ENCODE data around the gene GNB3. TPM values are rescaled to one million over a fixed set of nuclear protein-coding genes. Genes with fewer than 3 reads are reported as not detected.

GNB3 gene
- total RNA-seq, 1 donor from 2014 or later: 22.2 TPM

GRCh38 chr12:6851921-6852650 is 11.4 kb downstream of the GNB3 start, which contains the start of gene USP5:
TSS of gene USP5 (plus strand) at chr12:6852150. CDS start at chr12:6852180, 30 bp downstream.
- Mint-ChIP-seq H3K27me3 (ENCODE audit: low read depth) (peaks cover 2% of the 10 kb centered on the region), H3K4me3 (peak within 1 kb of the TSS; percentile 98), H3K36me3 (ENCODE audit: low read depth) (peaks cover 7% of the 10 kb centered on the region), H3K4me1 (peaks cover 40% of the 10 kb centered on the region), H3K27ac (ENCODE audit: unreplicated experiment) (peak within 1 kb of the TSS; percentile 98), H3K9me3 (no peaks in the 10 kb centered on the region)
- TF ChIP-seq CTCF (conservative IDR thresholded peaks at IDR 0.05): no peak
- peak; percentile 91 for DNase-seq (ENCODE audit: low read depth, low spot score)

DNA sequence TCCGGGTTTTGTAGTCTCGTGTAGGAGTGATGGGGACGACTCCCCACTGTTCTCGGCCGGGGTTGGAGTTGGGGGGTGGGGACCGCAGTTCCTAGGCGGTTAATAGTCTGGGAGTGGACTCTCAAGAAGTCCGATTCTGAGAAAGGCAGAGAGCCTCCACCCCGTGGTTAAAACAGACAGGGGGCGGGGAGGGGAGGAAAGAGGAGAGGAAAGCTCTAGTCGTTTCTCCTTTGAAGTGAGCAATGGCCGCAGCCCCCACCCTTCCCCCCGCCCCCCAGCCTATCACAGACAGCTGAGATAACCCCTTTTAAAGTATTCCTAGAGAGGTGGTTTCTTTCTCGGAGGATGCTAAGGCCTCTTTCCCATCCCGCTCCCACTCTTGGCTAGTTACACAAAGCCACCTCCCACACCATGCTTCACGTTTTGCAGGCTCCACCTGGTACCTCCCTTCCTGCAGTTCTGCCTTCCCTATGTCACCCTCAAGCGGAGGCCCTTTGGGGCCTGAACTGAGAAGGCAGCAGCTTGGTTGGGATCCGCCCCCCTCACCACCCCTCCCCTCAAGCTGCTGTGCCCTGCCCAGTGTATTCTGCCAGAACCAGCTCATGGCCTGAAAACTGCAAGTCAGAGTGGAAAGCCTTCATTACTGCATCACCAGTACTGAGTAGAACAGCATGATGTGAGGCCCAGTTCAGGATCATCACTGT is 12.1 kb downstream of the GNB3 start:
- DNase-seq (ENCODE audit: low read depth, low spot score): no peak

DNA sequence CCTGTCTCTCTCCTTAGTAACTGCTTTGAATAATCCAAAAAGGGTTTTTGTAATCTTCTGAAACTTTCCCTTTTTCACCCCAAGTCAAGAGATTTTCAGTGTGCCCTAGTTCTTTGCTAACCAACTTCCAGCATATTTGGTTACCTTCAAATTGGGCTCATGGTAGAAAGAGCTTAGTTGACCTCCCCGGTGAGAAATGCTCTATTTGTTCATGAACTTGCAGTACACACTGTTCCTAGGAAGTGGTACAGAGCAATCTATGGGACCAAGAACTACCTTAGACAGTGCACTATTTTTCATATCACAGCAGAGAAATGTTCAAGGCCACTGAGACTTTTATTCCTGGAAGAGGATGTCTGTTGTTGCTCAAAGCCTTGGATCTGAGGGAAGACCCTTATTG is 12.9 kb downstream of the GNB3 start:
- Mint-ChIP-seq H3K36me3 (ENCODE audit: low read depth) (peaks cover 10% of the 10 kb centered on the region), H3K9me3 (no peaks in the 10 kb centered on the region), H3K27me3 (ENCODE audit: low read depth) (peaks cover 2% of the 10 kb centered on the region), H3K4me1 (peaks cover 40% of the 10 kb centered on the region), H3K27ac (ENCODE audit: unreplicated experiment) (peak overlapping the region; percentile 28), H3K4me3 (peak overlapping the region; percentile 98)
- no peak for TF ChIP-seq CTCF (conservative IDR thresholded peaks at IDR 0.05)
- no peak for DNase-seq (ENCODE audit: low read depth, low spot score)

More for the DNA sequence above, 12.1 kb downstream of the GNB3 start:
- no peak for TF ChIP-seq CTCF (conservative IDR thresholded peaks at IDR 0.05)
- Mint-ChIP-seq H3K27me3 (ENCODE audit: low read depth) (peaks cover 2% of the 10 kb centered on the region), H3K27ac (ENCODE audit: unreplicated experiment) (peak overlapping the region; percentile 93), H3K36me3 (ENCODE audit: low read depth) (peaks cover 10% of the 10 kb centered on the region), H3K9me3 (no peaks in the 10 kb centered on the region), H3K4me1 (peaks cover 40% of the 10 kb centered on the region), H3K4me3 (peak overlapping the region; percentile 98)

- no peak for DNase-seq (ENCODE audit: low read depth, low spot score)
- Mint-ChIP-seq H3K4me1 (peaks cover 40% of the 10 kb centered on the region), H3K27me3 (ENCODE audit: low read depth) (peaks cover 2% of the 10 kb centered on the region), H3K27ac (ENCODE audit: unreplicated experiment) (no peak overlapping the region), H3K4me3 (peak overlapping the region; percentile 98), H3K9me3 (no peaks in the 10 kb centered on the region), H3K36me3 (ENCODE audit: low read depth) (peaks cover 10% of the 10 kb centered on the region)
- no peak for TF ChIP-seq CTCF (conservative IDR thresholded peaks at IDR 0.05)
Measured at GRCh38 chr12:6854036-6854435, 13.3 kb downstream of the GNB3 start.

DNA sequence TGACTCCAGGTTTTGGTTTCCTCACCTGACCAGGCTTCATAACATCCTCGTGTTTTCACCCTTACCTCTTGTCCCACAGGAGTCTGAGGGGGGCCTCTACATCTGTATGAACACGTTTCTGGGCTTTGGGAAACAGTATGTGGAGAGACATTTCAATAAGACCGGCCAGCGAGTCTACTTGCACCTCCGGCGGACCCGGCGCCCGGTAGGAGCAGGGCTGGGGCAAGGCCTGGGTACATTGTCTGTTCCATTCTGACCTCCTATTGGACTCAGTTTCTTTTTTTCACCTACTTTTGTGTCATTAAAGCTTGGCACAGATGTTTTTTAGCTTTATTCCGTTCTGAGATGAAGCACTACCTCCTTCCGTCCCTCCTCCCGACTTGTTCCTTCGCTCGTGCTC is 14.6 kb downstream of the GNB3 start:
- no peak overlapping the region for H3K27ac Mint-ChIP-seq (ENCODE audit: unreplicated experiment)

More for the DNA sequence above, 14.6 kb downstream of the GNB3 start:
- Mint-ChIP-seq H3K36me3 (ENCODE audit: low read depth) (peaks cover 8% of the 10 kb centered on the region), H3K9me3 (no peaks in the 10 kb centered on the region), H3K4me3 (peak overlapping the region; percentile 51), H3K4me1 (peaks cover 27% of the 10 kb centered on the region), H3K27me3 (ENCODE audit: low read depth) (peaks cover 2% of the 10 kb centered on the region)
- DNase-seq (ENCODE audit: low read depth, low spot score): no peak
- no peak for TF ChIP-seq CTCF (conservative IDR thresholded peaks at IDR 0.05)
